Epithelial cell of esophagus (primary cell): Measurements from ENCODE around the gene LY86.

Source experiments
- DNase-seq: peaks from one replicate; pipeline ENCODE4 v3.0.0; 2010; ENCODE audit warnings: low read depth
- H3K4me3 ChIP-seq: 2 replicates; pipeline ENCODE4 v1.5.1; 2011; ENCODE audit warnings: mild to moderate bottlenecking, low read length, control low read depth
- TF ChIP-seq, protein P1 (sequence below): IDR thresholded peaks from 2 replicates; pipeline ENCODE4 v1.5.1; 2011; ENCODE audit warnings: low read depth, mild to moderate bottlenecking, low read length, control low read depth, inconsistent platforms; ENCODE audit not compliant: insufficient read depth; ENCODE audit errors: missing control alignments

LY86 gene

DNA sequence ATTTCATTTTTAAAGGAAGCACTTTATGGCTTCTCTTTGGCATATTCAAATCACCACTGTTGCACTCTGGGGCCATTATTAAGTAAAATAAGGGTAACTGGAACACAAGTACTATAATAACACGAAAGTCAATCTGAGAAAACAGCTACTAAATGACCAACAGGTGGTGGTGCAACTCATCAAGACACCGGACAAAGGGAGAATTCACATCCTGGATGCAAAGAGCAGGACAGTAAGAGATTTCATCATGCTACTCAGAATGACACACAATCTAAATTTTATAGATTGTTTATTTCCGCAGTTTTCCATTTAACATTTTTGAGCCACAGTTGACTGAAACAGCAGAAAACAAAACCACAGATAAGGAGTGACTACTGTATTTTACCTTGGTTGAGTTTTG lies 27.6 kb upstream of the LY86 start:
- TF ChIP-seq, protein P1, sequence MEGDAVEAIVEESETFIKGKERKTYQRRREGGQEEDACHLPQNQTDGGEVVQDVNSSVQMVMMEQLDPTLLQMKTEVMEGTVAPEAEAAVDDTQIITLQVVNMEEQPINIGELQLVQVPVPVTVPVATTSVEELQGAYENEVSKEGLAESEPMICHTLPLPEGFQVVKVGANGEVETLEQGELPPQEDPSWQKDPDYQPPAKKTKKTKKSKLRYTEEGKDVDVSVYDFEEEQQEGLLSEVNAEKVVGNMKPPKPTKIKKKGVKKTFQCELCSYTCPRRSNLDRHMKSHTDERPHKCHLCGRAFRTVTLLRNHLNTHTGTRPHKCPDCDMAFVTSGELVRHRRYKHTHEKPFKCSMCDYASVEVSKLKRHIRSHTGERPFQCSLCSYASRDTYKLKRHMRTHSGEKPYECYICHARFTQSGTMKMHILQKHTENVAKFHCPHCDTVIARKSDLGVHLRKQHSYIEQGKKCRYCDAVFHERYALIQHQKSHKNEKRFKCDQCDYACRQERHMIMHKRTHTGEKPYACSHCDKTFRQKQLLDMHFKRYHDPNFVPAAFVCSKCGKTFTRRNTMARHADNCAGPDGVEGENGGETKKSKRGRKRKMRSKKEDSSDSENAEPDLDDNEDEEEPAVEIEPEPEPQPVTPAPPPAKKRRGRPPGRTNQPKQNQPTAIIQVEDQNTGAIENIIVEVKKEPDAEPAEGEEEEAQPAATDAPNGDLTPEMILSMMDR, result no peak
- no peak for DNase-seq
- no peak overlapping the region for H3K4me3 ChIP-seq

DNA sequence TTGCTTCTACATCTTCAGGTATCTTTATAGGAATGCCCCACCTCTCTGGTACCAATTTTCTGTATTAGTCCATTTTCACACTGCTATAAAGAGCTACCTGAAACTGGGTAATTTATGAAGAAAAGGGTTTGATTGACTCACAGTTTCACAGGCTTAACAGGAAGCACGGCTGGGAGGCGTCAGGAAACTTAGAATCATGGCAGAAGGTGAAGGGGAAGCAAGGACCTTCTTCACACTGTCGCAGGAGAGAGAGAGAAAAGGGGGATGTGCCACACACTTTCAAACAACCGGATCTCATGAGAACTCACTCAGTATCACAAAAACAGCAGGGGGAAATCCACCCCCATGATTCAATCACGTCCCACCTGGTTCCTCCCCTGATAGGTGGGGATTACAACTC lies 24.4 kb upstream of the LY86 start:
- TF ChIP-seq, protein P1, result no peak
- no peak for DNase-seq
- no peak overlapping the region for H3K4me3 ChIP-seq

DNA sequence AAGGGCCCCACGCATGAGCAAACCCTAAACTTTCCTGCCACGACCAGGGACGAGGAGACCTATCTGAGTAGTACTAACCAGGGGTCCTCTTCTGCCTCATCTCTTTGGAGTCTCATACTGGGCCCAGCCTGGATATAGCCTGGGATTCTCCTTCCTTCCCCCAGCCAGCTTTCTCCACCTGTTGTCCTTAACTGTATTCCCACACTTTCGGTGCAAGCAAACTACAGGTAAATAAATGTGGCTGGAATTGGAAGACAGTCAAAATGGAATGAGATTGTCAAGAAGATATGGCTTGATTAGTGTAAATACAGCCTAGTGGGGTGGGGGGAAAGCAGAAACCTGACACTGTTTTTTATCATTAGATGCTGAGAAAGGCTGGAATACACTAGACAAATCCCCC lies 23.5 kb upstream of the LY86 start:
- no peak overlapping the region for H3K4me3 ChIP-seq
- TF ChIP-seq, protein P1, result no peak
- DNase-seq, result no peak

GRCh38 chr6:6565488-6565887 lies 23.0 kb upstream of the LY86 start:
- DNase-seq, result no peak
- no peak overlapping the region for H3K4me3 ChIP-seq
- TF ChIP-seq, protein P1, result no peak

DNA sequence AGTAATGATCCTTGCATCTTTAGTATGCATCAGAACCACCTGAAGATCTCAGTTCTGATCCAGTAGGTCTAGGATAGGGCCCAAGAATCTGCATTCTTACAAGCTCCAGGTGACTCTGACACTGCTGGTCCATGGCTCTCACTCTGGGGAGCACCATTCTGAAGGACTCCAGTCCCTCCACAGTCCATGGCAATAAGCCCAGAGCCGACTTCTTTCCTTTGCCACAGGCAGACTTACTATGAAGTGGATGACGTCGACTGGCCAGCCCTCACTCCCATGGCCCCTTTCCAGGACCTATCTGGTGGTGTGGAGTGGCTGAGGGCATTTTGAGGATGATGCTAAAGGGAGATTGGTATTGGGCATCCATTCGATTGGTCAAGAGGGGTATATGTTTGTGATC lies 21.8 kb upstream of the LY86 start:
- TF ChIP-seq, protein P1, result no peak
- no peak overlapping the region for H3K4me3 ChIP-seq
- DNase-seq, result no peak

DNA sequence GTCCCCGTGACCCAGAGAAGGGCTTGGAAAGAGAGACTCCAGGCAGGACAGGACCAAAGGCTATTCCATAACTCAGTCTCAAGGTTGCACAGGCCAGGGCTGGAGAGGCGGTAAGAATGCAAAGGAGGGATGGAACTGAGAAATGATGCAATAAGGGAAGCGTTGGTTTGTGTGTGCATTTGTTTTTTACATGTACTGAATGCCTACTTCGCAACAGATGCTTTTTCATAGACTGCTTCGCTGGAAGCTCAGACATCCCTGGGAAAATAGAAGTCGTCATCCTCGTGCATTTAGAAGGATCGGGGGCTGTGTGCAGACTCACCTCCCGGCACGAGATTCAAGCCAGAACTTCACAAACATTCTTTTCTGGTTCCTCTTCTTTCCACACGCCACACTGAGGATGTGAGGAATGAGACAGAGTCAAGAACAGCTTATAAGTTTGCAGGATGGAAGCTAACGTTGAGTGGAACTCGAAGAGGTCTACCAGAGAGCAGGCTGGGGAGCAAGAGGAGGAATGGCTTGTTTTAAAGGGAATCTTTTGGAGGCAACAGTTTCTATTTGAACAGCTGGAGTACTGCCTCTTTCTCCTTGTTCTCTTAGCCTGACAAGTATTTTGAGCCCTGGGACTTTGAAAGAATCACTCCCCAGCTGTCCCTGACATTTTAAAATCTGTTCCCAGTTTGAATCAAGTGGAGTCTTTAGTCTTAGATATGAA lies 19.3 kb upstream of the LY86 start:
- TF ChIP-seq, protein P1, result no peak
- no peak for DNase-seq
- no peak overlapping the region for H3K4me3 ChIP-seq

DNA sequence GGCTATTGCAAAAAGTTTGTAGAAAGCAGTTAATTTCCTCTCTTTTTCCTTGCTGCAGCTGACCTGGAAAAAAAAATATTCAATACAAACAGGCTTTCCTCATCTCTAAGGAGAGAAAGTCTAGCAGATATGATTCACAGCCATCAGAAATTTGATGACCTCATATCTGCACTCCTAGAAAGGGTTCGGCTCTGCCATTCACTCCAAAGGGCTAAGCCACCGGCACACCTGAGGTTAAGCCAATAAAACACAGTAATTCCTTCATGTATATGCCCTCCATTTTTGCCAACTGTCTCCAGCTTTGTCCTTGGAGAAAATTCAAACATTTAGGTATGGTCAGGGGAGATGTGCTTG lies 18.7 kb upstream of the LY86 start:
- peak; percentile 49 for DNase-seq
- TF ChIP-seq, protein P1, result no peak
- no peak overlapping the region for H3K4me3 ChIP-seq
